Anterior cingulate cortex (tissue), 58 donors: ENCODE measurements around the gene PDCD1LG2.
A peak's percentile ranks its signal among the peaks of the same experiment; 100 is the strongest.

Source experiments
- DNase-seq, 58 donors: peaks; one replicate each; lab custom pipeline; 2025; lab: John Stamatoyannopoulos, UW

PDCD1LG2 gene

DNA sequence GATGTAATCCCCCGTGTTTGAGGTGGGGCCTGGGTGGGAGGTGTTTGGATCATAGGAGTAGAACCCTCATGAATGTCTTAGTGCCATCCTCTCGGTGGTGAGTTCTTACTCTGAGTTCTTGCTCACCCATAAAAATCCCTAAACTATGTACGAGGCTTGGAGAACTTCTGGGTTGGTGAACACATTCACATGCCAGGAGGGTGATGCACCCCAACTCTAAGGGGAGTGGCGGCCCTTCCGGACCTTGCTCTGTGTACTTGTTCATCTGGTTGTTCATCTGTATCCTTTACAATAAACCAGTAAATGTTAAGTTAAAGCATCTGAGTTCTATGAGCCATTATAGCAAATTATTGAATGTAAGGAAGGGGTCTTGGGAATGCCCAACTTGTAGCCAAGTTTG is 82.6 kb downstream of the PDCD1LG2 start:
- DNase-seq = no peak

DNA sequence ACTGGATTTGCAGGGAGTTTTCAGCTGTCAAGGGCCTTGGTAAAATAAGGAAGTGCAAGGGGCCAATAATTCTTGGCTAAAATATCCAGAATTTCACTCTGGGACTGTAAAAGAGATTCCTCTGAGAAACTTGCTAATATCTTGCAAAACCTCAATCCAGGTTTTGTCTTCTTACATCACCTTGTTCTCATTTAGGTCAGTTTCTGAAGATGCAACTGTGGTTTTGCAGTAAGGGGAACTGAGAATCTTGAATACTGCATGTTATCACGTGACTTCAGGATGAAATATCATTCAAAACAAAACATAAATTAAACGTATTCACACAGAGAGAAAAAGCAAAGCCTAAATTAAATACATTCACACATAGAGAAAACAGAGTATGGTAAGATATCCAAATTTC is 83.6 kb downstream of the PDCD1LG2 start:
- DNase-seq = no peak

DNA sequence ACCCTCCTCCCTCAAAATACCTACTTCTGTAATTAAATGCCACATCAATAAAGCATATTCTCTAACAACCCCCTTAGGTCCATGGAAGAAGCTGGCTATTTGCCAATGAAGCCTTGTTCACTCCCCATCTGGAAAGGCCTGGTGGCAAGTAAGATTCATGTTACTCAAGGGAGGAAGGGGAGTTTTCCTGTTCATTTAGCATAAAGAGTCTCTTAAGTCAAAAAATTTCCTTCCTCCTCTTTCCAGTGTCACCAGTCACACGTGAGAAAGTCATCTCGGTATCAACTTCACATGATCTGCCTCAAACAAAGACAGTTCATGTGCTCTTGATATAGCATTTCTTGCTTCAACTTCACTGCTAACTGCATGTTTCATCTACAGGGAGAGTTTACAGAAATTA is 85.8 kb downstream of the PDCD1LG2 start:
- no peak for DNase-seq

DNA sequence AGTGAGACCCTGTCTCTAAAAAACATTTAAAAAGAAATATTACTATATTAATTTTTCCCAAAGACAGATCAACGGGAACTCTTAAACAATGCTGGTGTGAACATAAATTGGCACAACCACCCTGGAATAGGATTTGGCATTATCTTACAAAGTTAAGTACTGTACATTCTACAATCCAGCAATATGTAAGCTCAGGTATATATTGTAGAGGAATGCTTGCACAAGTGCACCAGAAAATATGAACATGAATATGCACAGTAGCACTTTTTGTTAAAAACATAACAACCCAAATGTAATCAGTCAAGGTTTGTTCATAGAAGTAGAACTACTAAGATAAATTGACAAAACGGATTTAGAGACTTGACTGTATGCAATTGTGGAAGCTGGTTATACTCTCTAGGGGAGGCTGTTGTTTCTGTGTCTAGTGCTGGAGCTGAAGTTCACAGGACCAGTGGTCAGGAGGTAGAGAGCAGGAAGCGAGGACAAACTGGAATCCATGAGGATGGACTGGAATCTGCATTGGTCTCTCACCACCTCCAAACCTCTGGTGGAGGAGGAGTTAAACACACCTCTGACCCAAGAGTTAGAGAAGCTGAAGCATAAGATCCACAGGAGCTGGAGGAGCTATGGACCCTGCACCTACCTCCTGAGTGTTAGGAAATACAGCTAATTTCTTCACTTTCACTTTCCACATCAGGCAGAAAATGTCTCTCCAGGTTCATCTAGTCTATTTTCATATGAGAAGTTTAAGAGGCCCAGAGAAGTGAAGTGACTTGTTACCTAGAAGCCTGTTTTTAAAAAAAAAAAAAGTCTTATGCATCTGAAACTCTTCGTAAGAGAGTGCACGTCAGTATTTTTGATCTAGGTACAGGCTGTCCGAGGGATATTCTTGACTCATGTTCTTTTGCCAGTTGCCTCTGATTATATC is 98.2 kb downstream of the PDCD1LG2 start:
- peak in 1 of 58 donors; percentile 5 for DNase-seq

DNA sequence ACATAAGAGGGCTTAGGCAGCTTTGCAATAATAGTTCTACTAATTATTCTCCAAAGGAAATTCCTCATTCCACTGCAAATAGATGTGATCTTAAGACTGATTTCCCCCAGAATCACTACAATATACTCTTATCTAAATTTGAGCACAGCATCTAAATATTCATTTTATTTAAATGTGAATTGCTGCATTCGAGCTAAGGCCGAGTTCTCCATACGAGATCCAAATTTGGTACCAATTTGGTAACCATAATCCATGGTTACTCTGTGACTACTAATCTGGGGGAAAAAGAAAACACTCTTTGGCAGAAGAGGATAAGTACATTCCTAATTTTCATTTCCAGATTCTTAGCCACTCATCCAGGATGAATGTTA is 98.9 kb downstream of the PDCD1LG2 start:
- no peak for DNase-seq

DNA sequence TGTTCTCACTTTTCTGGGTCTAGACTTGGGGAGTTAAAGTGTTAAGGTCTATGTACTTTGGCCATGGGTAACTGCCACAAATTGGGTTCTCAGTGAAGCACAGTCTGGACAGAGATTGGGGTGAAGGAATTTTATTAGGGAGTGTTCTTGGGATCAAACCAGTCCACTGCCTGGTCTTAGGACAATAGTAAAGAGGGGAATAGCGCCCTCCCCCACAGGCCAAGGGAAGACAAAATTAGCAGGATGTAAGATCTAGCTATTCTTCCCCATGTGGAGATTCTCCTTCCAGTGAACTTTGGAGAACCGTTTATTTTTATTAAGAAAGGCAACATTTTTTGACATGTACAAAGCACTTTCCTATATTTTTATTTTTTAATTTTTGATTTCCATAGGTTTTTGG is 100.2 kb downstream of the PDCD1LG2 start:
- DNase-seq = no peak

DNA sequence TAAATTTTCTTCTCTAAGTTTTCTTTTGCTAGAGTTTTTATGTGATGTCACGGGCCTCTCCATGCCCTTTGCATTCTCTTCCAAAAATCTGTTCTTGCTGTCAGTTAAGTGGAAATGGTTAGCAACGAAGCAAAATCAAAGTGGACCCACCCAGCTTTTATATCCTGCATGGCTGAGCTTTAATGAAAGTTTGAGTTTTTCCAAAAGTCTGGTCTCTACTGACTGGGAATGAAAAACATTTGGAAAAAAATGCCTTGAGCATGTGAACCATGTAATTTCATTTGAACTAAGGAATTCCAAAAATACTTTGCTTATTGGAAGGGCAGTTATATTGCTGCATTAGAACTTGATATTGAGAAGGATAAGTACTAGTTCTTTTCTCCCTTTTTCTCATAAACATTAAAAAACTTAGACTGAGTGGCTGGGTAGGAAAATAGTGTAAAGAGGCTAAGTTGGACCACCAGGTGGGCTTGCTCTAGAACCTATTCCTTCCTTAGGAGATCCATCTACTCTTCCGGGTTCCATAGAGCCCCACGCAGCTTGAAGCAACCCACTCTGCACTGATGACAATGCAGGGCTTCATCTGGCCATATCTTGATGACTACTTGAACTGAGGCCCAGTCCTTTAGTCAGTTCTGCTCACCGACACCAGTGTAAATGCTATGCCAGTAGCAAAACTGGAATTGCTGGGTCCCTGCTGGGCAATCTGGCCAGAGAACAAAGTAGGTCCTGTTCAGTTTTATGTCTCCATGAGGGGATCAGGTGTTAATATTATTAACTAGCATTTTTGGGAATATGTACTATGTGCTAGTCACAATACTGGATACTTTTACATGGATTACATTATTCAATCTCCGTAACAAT is 101.2 kb downstream of the PDCD1LG2 start:
- DNase-seq = no peak

DNA sequence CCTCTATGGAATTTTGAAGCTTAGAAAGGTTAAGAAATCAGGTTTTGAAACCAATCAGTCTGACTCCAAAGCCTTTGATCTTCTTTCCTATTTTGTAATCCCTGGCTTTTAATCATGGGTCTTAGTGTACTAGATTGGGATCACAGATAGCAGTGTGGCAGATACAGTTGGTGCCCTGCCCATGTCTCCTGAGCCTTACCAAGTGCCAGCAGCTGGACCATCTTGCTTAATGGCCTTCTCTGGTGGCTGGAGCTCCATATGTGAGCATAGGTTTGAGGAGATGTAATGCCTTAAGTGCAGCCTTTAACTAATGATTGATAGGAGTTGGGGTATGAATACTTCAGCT is 101.8 kb downstream of the PDCD1LG2 start:
- no peak for DNase-seq

DNA sequence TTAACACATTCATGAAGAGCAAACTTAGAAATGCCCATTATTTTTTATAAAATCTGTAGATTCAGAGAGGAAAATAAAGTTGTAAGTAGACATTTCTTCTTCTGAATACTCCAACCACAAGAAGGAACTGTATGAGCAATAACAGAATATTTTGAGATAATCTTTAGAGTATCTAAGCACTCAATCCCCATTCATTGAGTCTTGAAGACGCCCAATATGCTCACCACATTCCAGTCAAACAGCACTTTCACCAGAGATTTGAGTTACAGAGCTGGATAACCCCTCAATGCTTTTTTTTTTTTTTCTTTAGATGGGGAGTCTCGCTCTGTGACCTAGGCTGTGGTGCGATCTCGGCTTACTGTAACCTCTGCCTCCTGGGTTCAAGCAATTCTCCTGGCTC is 103.9 kb downstream of the PDCD1LG2 start:
- no peak for DNase-seq

DNA sequence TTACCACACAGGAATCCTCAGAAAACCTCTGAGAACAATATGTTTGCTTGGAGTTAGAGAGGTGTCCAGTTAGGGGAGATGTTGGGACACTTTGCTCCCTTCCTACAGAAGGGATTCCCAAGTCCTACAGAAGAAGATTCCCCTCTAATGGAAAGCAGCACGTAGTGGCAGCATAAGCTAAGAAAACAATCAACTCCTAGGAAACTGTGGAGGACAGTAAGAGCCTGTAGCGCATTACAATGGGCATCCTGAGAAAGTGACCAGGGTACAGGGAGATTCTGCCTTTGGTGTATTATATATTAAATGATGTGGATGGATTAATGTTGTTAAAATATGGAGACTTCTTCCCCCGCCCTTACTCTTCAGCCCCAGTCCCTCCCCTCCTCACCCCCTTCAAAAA is 104.7 kb downstream of the PDCD1LG2 start:
- DNase-seq = no peak

DNA sequence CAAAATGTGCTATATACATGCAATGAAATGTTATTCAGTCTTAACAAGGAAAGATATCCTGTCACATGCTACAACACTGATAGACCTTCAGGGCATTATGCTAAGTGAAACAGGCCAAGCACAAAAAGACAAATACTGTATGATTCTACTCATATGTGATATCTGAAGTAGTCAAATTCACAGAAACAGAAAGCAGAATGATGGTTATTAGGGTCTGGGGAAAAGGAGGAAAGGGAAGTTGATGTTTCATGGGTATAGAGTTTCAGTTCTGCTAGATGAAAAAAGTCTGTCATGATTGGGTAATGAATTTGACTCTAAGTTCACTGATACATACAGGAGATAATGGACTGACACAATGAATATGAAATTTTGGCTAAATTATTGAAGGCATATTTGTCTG is 107.4 kb downstream of the PDCD1LG2 start:
- DNase-seq = no peak

DNA sequence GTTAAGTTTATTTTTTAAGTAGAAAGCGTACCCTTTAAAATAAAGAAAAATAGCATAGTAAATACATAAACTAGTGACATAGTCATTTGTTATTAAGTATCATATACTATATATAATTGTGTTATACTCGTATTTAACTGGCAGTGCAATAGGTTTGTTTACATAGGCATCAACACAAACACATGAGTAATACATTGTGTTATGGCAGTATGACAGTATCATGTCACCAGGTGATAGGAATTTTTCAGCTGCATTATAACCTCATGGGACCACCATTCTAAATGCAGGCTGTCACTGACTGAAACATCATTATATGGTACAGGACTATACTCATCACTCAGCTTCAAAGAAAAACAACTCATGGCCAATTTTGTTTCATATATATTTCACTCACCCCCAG is 110.2 kb downstream of the PDCD1LG2 start:
- no peak for DNase-seq
